ENCODE results near the gene DGKD.

DGKD gene

DNA sequence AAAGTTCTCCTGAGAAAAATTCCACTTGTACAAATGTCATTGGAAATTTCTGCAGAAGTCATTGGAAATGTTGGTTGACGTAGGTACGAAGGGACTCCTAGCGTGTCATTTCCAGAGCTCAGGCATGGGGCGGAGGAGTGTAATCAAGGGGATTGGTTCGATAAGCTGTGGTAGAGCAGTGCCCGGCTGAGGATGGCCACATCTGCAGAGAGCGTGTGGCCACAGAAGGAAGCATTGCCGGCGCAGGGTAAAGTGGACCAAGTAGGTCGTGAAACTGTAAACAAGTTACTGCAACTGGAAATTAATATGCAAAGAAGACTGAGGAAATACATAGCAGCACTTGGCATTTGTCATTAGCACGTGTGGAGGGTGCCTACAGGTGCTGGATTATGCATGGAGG is 101.8 kb downstream of the DGKD start:
- DNase-seq, result no peak

DNA sequence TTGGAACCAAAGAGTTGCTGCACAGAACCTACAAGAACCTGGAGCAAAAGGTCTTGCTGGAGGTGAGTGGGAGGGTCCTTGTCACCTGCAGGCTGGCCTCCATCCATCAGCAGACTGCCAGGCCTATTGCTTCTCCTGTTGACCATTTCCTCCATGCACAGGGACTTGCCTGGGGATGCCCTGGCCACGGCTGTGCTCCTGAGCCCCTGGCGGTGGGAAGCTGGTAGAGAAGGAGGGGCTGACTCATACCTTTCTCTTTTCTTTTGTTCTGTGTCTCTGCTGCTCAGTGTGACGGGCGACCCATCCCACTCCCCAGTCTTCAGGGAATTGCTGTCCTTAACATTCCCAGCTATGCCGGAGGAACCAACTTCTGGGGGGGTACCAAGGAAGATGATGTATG is 102.6 kb downstream of the DGKD start:
- no peak for DNase-seq

DNA sequence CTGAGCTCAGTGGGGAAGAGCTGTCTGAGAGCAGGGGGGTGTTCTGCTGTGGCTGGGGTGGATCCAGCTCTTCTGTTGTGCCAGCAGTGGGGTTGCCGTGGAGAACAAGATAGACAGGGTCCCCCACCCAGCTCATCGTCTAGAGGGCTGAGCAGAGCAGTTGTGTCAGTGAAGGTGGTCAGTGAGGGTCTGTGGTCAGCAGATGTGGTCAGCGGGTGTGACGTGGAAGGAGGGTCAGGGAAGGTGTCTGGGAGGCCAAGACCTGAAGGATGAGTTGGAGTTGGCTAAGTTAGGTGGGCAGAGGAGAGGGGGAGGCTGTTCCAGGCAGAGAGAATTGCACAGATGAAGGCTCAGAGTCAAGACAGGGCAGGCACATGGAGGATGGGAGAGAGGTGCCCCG is 103.1 kb downstream of the DGKD start:
- no peak for DNase-seq

GRCh38 chr2:233458031-233458610 is 103.8 kb downstream of the DGKD start:
- DNase-seq, result no peak

- DNase-seq, result no peak
Observed at GRCh38 chr2:233458826-233459225, 104.5 kb downstream of the DGKD start.

- DNase-seq, result no peak
Observed at GRCh38 chr2:233459426-233459825, 105.1 kb downstream of the DGKD start.

DNA sequence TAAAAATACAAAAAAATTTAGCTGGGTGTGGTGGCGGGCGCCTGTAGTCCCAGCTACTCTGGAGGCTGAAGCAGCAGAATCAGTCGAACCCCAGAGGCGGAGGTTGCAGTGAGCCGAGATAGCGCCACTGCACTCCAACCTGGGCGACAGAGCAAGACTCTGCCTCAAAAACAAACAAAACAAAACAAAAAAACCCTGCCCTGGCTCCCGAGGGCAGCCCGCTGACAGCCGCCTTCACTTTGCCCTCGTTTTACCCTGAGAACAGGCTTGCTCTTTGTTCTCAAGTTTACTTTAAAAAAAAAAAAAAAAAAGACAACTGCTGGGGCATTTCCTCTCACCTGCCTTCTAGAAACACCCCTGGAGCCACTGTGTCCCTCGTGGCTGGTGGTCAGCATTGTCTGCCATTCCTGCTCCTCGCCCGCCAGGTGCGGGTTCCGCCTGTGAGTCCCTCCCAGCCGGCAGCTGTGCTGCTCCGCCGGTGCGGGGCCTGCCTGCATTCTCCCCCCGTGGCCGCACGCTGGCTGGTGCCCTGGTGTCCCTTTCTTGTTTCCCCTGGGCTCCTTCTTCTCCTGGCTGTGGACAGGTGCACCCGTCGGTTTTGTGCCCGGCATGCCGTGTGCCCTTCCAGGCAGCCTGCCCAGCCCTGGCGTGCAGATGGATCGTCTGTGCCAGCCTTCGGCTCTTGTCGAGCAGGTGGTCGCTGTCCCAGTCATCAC is 106.6 kb downstream of the DGKD start:
- DNase-seq, result peak in 16 of 51 donors; percentile 14 to 56 (median 28)

DNA sequence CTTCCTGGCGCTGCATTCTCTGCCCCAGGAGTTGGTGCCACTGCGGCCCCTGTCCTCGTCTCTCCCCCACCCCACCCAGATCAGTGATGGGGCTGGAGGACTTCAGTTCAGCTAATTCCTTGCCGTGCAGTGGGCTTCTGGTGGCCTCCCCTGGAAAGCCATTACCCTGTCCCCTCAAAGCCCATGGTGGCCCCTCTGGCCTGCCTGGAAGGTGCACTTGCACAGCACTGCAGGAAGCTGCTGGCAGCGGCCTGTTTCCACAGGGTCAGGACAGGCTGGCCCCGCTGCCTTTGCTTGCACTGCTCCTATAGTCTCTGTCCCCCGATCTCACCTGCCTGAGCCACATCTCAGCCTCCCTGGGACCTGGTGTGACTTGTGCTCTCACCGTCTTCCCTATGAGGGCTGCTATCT is 107.2 kb downstream of the DGKD start:
- no peak for DNase-seq

GRCh38 chr2:233462202-233462785 is 108.0 kb downstream of the DGKD start:
- no peak for DNase-seq

- DNase-seq, result no peak
Observed at GRCh38 chr2:233462826-233463470, 108.7 kb downstream of the DGKD start.

GRCh38 chr2:233463586-233463985 is 109.3 kb downstream of the DGKD start:
- no peak for DNase-seq

DNA sequence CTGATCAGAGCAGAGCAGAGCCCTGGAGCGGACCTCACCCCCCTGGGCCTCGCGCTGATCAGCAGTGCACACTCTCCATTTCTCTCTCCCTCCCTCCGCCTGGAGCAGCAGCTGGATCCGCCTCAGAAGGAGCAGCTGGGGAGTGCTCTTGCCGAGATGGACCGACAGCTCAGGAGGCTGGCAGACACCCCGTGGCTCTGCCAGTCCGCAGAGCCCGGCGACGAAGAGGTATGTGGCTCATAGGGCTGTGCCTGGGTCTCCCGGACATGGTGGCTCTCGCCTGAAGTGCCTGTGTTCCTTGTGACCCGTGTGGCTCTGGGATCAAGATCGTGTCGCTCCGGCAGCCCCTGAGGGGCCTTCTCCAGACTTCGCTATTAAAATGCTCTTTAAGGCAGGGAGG is 109.8 kb downstream of the DGKD start:
- no peak for DNase-seq

DNA sequence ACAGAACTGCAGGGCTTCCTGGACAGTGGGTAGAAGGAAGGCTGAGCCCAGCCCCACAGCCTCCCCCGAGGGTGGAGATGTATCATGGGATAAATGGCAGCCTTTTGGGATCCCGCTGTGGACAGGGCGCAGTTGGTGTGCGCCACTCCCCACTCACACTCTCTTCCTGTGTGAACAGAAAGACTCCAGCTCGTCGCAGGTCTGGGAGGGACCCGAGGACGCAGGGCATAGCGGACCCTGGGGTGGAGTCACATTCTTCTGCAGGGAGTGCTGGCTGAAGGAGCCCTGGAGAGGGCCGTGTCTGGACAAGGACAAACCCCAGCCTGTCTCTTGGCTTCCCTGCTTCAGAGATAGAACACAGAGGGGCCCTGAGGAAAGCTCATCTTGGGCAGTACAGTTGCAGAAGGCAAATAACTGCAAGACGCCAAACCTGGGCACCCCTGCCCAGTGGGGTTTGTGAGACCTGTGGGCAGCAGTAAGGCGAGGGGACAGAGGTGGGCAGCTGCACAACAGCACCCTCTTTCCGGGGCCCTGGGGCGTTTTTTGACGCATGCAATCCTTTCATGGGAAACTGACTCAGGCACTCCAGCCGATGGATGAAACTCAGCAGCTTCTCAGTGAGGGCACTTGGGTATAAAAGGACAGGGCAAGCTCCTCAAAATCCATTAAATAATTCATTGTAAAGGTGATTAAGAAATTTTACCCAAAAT is 110.4 kb downstream of the DGKD start:
- DNase-seq, result no peak

DNA sequence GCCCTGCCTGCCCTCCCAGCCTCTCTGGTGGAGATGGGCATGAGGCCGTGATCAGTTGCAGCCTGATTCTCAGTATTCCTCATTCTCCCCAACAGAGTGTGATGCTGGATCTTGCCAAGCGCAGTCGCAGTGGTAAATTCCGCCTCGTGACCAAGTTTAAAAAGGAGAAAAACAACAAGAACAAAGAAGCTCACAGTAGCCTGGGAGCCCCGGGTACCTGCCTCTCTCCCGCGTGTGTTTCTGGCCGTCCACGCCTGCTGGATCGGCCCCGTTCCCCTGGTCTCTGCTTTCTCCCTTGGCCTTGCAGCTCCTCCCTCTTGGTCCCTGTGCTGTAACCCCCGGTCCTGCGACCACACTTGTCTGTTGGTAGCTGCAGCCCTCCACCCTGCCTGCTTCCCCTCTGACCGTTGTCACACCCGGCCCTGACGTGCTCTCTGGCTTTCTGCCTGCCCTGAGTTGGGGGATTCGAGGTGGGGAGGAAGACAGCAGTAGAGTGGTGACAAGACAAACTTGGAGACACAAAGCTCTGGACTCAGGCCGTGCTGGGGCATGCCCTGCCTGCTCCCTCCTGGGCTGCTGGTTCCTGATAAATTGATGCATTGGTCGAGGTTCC is 112.8 kb downstream of the DGKD start:
- peak in 23 of 51 donors; percentile 13 to 62 (median 37) for DNase-seq

DNA sequence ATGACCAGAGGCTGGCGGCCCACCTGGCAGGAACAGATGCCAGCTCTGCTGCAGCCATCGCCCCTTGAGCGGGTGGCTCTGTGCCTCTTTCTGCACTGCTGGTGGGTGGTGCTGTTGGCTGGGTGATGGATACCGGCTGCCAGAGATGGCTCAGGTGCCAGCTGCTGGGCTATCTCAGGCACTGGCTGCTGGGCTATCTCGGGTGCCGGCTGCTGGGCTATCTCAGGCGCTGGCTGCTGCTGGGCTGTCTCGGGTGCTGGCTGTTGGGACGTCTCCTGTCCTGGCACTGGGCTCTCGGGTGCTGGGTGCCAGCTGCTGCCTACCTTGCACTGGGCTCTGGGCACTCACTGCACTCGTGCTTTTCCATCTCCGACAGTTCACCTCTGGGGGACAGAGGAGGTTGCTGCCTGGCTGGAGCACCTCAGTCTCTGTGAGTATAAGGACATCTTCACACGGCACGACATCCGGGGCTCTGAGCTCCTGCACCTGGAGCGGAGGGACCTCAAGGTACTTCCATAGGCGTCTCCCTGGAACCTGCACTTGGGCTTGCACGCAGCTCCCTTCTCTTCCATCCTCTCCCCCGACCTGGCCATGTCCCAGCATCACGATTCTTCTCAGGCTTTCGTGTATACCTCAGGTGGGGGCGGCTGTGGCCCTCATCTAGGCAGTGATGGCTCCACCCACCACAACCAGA is 113.9 kb downstream of the DGKD start:
- DNase-seq, result no peak

- DNase-seq, result no peak
Observed at GRCh38 chr2:233468741-233469110, 114.4 kb downstream of the DGKD start.

DNA sequence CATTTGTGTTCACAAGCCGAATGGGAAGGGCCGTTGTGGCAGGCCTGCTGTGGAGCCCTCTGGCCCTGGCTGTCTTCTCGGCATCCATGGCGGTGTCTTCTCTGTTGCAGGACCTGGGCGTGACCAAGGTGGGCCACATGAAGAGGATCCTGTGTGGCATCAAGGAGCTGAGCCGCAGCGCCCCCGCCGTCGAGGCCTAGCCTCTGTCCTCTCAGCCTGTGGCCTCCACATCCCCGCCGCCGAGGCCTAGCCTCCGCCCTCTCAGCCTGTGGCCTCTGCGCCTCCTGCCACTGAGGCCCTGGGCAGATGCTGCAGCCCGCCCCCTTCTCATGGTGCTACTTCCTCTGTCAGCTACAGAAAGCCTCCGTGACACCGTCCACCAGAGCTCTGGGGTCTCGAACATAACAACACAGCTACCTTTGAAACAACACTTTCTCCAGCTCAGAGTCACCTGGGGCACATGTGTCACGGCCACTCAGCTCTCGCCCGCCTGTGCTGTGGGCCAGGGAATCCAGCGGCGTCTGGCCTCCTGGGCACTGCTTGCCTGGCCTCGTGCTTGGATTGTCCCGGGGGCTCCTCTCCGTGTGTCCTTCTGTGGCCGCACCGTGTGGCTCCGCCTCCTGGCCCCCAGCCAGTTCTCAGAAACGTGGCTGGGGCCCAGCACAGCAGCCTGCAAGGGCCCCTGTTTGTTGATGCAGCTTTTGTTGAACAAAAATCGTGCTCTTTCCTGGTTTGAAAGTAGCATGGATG is 115.1 kb downstream of the DGKD start:
- DNase-seq, result peak in 36 of 51 donors; percentile 44 to 81 (median 65)

DNA sequence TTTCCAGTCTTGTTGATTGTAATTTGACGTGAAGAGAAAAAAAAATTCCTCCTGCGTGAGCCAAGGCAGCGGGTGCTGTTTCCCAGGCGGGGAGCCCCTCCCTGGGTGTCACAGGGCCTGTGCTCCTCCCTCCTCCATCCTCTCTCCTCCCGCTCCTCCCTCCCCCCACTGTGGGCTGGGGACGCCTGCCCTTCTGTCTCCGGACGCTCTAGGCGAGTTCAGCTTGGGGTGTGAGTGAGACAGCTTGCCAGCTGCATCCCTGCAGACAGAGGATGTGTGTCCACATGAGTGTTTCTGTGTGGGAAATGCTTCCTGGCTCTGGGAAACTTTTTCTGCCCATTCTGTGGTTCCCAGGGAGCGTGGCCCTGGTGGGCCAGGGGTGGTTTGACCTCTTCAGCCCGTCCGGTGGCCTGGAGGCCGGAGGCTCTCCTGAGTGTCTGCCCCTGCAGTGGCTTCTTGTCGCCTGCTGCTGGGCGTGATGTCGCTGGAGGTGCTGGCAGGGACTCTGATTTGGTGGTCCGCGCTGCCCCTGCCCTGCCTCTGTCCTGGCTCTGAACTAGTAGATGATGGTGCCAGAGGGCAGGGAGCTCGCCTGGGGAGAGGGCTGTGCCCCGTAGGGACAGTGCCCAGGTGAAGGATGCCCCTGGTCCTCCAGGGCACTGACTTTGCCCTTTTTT is 115.9 kb downstream of the DGKD start:
- DNase-seq, result peak in 41 of 51 donors; percentile 50 to 92 (median 74)

GRCh38 chr2:233470839-233471238 is 116.5 kb downstream of the DGKD start:
- no peak for DNase-seq
